ENCODE results near the gene SRXN1.
A peak's percentile ranks its signal among the peaks of the same experiment; 100 is the strongest.

The SRXN1 gene

GRCh38 chr20:635893-636338, 17.1 kb downstream of the SRXN1 start:
- DNase-seq (ENCODE audit: low read depth): no peak

GRCh38 chr20:635028-635892, 17.7 kb downstream of the SRXN1 start:
- no peak for DNase-seq (ENCODE audit: low read depth)

GRCh38 chr20:634148-634925, 18.7 kb downstream of the SRXN1 start:
- no peak for DNase-seq (ENCODE audit: low read depth)

- DNase-seq (ENCODE audit: low read depth): no peak
Observed at GRCh38 chr20:631101-631500, 21.9 kb downstream of the SRXN1 start.

- DNase-seq (ENCODE audit: low read depth): no peak
Observed at GRCh38 chr20:626579-626978, 26.4 kb downstream of the SRXN1 start.

GRCh38 chr20:625360-625932, 27.6 kb downstream of the SRXN1 start:
- no peak for DNase-seq (ENCODE audit: low read depth)

GRCh38 chr20:623704-624103, 29.3 kb downstream of the SRXN1 start:
- DNase-seq (ENCODE audit: low read depth): no peak

- no peak for DNase-seq (ENCODE audit: low read depth)
Observed at GRCh38 chr20:623021-623420, 30.0 kb downstream of the SRXN1 start.

GRCh38 chr20:622161-622560, 30.8 kb downstream of the SRXN1 start:
- DNase-seq (ENCODE audit: low read depth): no peak

GRCh38 chr20:621125-621756, 31.8 kb downstream of the SRXN1 start:
- no peak for DNase-seq (ENCODE audit: low read depth)

GRCh38 chr20:620246-620645, 32.8 kb downstream of the SRXN1 start:
- DNase-seq (ENCODE audit: low read depth): no peak

GRCh38 chr20:618980-619379, 34.0 kb downstream of the SRXN1 start:
- no peak for DNase-seq (ENCODE audit: low read depth)

GRCh38 chr20:617934-618690, 34.9 kb downstream of the SRXN1 start:
- DNase-seq (ENCODE audit: low read depth): no peak

GRCh38 chr20:615514-615913, 37.5 kb downstream of the SRXN1 start:
- DNase-seq (ENCODE audit: low read depth): no peak

- no peak for DNase-seq (ENCODE audit: low read depth)
Observed at GRCh38 chr20:611843-612185, 41.2 kb downstream of the SRXN1 start.

GRCh38 chr20:611047-611842, 41.8 kb downstream of the SRXN1 start:
- DNase-seq (ENCODE audit: low read depth): no peak

GRCh38 chr20:610130-611046, 42.6 kb downstream of the SRXN1 start, which contains the start of gene TCF15:
TSS of gene TCF15 (minus strand) at chr20:610309. CDS start at chr20:610237, 72 bp downstream.
- peak; percentile 36 for DNase-seq (ENCODE audit: low read depth)

GRCh38 chr20:609371-609964, 43.5 kb downstream of the SRXN1 start:
- DNase-seq (ENCODE audit: low read depth): no peak

- DNase-seq (ENCODE audit: low read depth): no peak
Observed at GRCh38 chr20:608970-609369, 44.0 kb downstream of the SRXN1 start.
